ENCODE measurements around the gene NDUFB5.
"Not testable (repeated sequence)": the region's sequence is repeated elsewhere in the genome, so short reads cannot be mapped to it uniquely, and the experiment has no call there.

Gene NDUFB5

DNA sequence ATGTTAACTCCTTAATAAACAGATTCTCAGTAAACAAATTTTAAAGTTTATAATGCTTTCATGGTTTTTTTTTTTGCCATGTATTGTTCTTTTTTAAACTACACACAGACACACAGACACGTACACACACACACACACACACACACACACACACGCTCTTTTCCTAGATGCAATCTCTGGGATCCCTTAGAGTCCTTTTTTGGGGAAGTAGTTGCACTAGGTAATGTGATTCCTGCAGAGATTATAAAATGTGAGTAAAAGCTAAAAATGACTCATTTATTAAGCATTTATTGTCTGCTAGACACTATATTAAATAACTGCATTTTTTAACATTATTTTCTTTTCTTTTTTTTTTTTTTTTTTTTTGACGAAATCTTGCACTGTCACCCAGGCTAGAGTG is 19.9 kb downstream of the NDUFB5 start:
- Histone ChIP-seq H3K36me3 (ENCODE audit: control insufficient read depth in 4 of 4, insufficient read depth in 4 of 4, low read length in 3 of 4) (peaks cover 10 to 38% (median 21%) of the 10 kb centered on the region in 4 experiments), H3K27ac (ENCODE audit: insufficient read depth in 1 of 2, low read depth in 1 of 2, low read length in 2 of 2, poor library complexity in 1 of 2, severe bottlenecking in 2 of 2) (no peak overlapping the region), H3K4me1 (ENCODE audit: control extremely low read depth in 1 of 4, control insufficient read depth in 4 of 4, insufficient read depth in 4 of 4, low read length in 3 of 4) (no peaks in the 10 kb centered on the region), H3K9me3 (ENCODE audit: control extremely low read depth in 1 of 5, control insufficient read depth in 4 of 5, insufficient read depth in 2 of 5, low read depth in 1 of 5, low read length in 4 of 5) (no peaks in the 10 kb centered on the region), H3K4me3 (ENCODE audit: control insufficient read depth in 1 of 7, extremely low read depth in 1 of 7, insufficient read depth in 4 of 7, low read depth in 2 of 7, low read length in 6 of 7) (no peak overlapping the region), H3K27me3 (replicated peaks in 2 of 5; ENCODE audit: control insufficient read depth in 4 of 5, insufficient read depth in 5 of 5, low read length in 4 of 5) (no peaks in the 10 kb centered on the region)
- DNase-seq, result no peak
- no CpG with 5 or more reads among the region's 3 CpGs for WGBS (ENCODE audit: insufficient coverage)
- ChIA-PET POLR2A (no interaction called here), CTCF (interaction anchor here (0.7 kb wide), 1 partner anchor 406 kb away, joined by 3 read pairs; no protein-coding TSS in a partner anchor)

DNA sequence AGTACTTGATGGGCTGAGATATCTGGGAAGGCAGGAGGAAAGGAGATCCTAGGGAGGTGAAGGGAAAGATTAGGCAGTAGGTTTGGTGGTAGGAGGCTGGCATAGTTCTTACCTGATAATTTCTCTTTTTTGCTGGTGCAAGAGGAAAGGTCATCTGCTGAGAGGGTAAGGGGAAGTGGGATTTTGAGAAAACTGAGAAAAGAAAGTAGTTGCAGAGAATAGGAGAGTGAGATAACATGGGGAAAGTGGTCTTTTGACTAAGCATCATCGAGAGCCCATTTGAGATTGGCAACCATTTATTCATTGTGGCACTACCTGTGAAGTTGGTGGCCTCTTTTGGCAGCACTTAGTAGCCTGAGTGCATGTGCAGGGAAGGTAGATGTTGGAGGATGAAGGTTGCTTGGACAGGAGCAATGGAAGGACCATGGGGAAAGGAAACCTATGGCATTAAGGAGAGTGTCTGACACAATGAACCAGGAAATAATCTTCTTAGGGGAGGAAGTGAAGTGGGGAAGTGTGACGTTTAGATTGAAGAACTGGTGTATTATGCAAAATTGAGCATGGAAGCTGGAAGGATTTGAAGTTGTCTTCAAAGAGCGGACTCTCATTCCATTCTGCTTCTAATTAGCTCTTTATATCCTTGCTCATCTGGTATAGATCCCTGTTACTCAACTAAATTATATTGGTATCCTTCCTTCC is 26.3 kb downstream of the NDUFB5 start:
- ChIA-PET POLR2A (no interaction called here), CTCF (no interaction called here)
- DNase-seq, result no peak
- no peaks in the 10 kb centered on the region for H3K9me3 ChIP-seq (ENCODE audit: control extremely low read depth in 1 of 5, control insufficient read depth in 4 of 5, insufficient read depth in 2 of 5, low read depth in 1 of 5, low read length in 4 of 5)
- peaks cover 0 to 3% (median under 1%) of the 10 kb centered on the region in 4 experiments for H3K36me3 ChIP-seq (ENCODE audit: control insufficient read depth in 4 of 4, insufficient read depth in 4 of 4, low read length in 3 of 4)
- WGBS (ENCODE audit: insufficient coverage), result 93% methylated on average over 3 of the region's 3 CpGs
- H3K4me1 ChIP-seq (ENCODE audit: control extremely low read depth in 1 of 4, control insufficient read depth in 4 of 4, insufficient read depth in 4 of 4, low read length in 3 of 4), result no peaks in the 10 kb centered on the region
- no peak overlapping the region for H3K4me3 ChIP-seq (ENCODE audit: control insufficient read depth in 1 of 7, extremely low read depth in 1 of 7, insufficient read depth in 4 of 7, low read depth in 2 of 7, low read length in 6 of 7)
- no peaks in the 10 kb centered on the region for H3K27me3 ChIP-seq (replicated peaks in 2 of 5; ENCODE audit: control insufficient read depth in 4 of 5, insufficient read depth in 5 of 5, low read length in 4 of 5)
- no peak overlapping the region for H3K27ac ChIP-seq (ENCODE audit: insufficient read depth in 1 of 2, low read depth in 1 of 2, low read length in 2 of 2, poor library complexity in 1 of 2, severe bottlenecking in 2 of 2)

DNA sequence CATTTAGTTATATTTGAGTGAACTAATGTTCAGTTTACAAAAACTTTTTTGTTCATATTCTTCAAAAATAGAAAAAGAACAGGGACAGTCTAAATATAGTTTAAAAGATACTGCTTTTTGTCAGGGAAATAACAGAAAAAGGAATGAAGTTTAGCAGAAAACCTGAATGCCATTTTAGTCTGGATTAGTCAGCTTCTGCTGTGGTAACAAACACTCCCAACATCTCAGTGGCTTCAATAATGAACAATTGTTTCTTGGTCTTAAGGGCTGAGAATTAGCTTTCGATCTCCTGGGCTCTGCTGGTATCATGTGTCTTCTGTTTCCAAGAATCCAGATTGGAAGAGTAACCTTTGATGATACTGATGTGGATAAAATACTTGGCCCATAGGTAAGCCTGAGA is 35.9 kb downstream of the NDUFB5 start:
- Histone ChIP-seq H3K27me3 (replicated peaks in 2 of 5; ENCODE audit: control insufficient read depth in 4 of 5, insufficient read depth in 5 of 5, low read length in 4 of 5) (no peaks in the 10 kb centered on the region), H3K4me1 (ENCODE audit: control extremely low read depth in 1 of 4, control insufficient read depth in 4 of 4, insufficient read depth in 4 of 4, low read length in 3 of 4) (no peaks in the 10 kb centered on the region), H3K27ac (ENCODE audit: insufficient read depth in 1 of 2, low read depth in 1 of 2, low read length in 2 of 2, poor library complexity in 1 of 2, severe bottlenecking in 2 of 2) (no peak overlapping the region), H3K4me3 (ENCODE audit: control insufficient read depth in 1 of 7, extremely low read depth in 1 of 7, insufficient read depth in 4 of 7, low read depth in 2 of 7, low read length in 6 of 7) (no peak overlapping the region), H3K36me3 (ENCODE audit: control insufficient read depth in 4 of 4, insufficient read depth in 4 of 4, low read length in 3 of 4) (no peaks in the 10 kb centered on the region), H3K9me3 (ENCODE audit: control extremely low read depth in 1 of 5, control insufficient read depth in 4 of 5, insufficient read depth in 2 of 5, low read depth in 1 of 5, low read length in 4 of 5) (no peaks in the 10 kb centered on the region)
- CTCF ChIA-PET, result interaction anchor here (0.6 kb wide), 1 partner anchor 74 kb away, joined by 3 read pairs; no protein-coding TSS in a partner anchor
- POLR2A ChIA-PET, result no interaction called here
- no peak for DNase-seq
- 89% methylated on average over 1 of the region's 1 CpG for WGBS (ENCODE audit: insufficient coverage)

DNA sequence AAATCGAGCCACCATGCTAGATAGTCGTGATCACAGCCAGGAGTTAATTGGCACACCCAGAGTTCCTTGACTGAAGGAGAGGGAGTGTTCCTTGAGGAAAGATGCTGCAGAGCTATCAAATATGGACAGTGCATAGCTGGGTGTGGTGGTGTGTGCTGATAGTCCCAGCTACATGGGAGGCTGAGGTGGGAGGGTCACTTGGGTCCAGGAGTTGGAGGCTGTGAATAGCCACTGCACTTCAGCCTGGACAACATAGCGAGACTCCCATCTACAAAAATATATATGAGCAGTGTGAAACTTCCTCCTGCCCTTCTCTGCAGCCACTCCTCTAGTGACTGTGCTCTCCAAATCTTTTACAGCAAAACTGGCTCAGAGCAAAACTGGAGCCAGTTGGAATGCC is 38.3 kb downstream of the NDUFB5 start:
- ChIA-PET POLR2A (no interaction called here), CTCF (no interaction called here)
- Histone ChIP-seq H3K4me1 (ENCODE audit: control extremely low read depth in 1 of 4, control insufficient read depth in 4 of 4, insufficient read depth in 4 of 4, low read length in 3 of 4) (no peaks in the 10 kb centered on the region), H3K27ac (ENCODE audit: insufficient read depth in 1 of 2, low read depth in 1 of 2, low read length in 2 of 2, poor library complexity in 1 of 2, severe bottlenecking in 2 of 2) (no peak overlapping the region), H3K4me3 (ENCODE audit: control insufficient read depth in 1 of 7, extremely low read depth in 1 of 7, insufficient read depth in 4 of 7, low read depth in 2 of 7, low read length in 6 of 7) (no peak overlapping the region), H3K36me3 (ENCODE audit: control insufficient read depth in 4 of 4, insufficient read depth in 4 of 4, low read length in 3 of 4) (no peaks in the 10 kb centered on the region), H3K27me3 (replicated peaks in 2 of 5; ENCODE audit: control insufficient read depth in 4 of 5, insufficient read depth in 5 of 5, low read length in 4 of 5) (no peaks in the 10 kb centered on the region), H3K9me3 (ENCODE audit: control extremely low read depth in 1 of 5, control insufficient read depth in 4 of 5, insufficient read depth in 2 of 5, low read depth in 1 of 5, low read length in 4 of 5) (no peaks in the 10 kb centered on the region)
- 100% methylated on average over 1 of the region's 3 CpGs for WGBS (ENCODE audit: insufficient coverage)
- DNase-seq, result no peak

DNA sequence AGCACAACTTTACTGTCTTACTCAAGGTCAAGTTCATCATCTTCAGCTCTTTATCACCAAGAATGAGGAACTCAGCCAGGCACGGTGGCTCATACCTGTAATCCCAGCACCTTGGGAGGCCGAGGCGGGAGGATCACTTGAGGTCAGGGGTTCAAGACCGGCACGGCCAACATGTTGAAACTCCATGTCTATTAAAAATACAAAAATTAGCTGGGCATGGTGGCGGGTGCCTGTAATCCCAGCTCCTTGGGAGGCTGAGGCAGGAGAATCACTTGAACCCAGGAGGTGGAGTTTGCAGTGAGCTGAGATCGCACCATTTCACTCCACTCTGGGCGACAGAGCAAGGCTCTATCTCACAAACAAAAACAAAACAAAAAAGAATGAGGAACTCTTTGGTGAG is 39.2 kb downstream of the NDUFB5 start:
- POLR2A ChIA-PET; H3K4me3 ChIP-seq (ENCODE audit: control insufficient read depth in 1 of 7, extremely low read depth in 1 of 7, insufficient read depth in 4 of 7, low read depth in 2 of 7, low read length in 6 of 7); H3K9me3 ChIP-seq (ENCODE audit: control extremely low read depth in 1 of 5, control insufficient read depth in 4 of 5, insufficient read depth in 2 of 5, low read depth in 1 of 5, low read length in 4 of 5); H3K4me1 ChIP-seq (ENCODE audit: control extremely low read depth in 1 of 4, control insufficient read depth in 4 of 4, insufficient read depth in 4 of 4, low read length in 3 of 4); DNase-seq; H3K27me3 ChIP-seq (replicated peaks in 2 of 5; ENCODE audit: control insufficient read depth in 4 of 5, insufficient read depth in 5 of 5, low read length in 4 of 5); H3K36me3 ChIP-seq (ENCODE audit: control insufficient read depth in 4 of 4, insufficient read depth in 4 of 4, low read length in 3 of 4); H3K27ac ChIP-seq (ENCODE audit: insufficient read depth in 1 of 2, low read depth in 1 of 2, low read length in 2 of 2, poor library complexity in 1 of 2, severe bottlenecking in 2 of 2): not testable (repeated sequence)
- CTCF ChIA-PET, result interaction anchor here (1.2 kb wide), 3 partner anchors 28 to 628 kb away, joined by 3 read pairs; no protein-coding TSS in a partner anchor
- WGBS (ENCODE audit: insufficient coverage), result 87% methylated on average over 3 of the region's 8 CpGs

DNA sequence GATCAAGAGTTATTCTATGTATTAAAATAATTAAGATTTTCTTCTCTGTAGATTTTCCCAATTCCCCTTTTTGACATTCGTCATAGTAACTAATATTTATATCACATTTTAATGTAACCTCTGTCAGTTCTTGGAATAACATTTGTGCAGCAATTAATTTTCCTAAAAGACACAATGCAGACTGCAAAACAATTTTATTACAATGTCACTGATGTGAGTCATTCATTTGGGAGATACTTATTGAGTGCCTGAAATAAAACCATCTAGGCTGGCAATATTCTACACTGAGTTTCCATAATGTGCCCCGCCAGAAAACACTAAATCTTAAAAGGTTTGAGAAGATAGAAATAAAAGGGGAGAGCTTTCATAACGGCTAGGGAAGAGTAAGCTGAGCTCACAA is 41.6 kb downstream of the NDUFB5 start:
- POLR2A ChIA-PET, result no interaction called here
- Histone ChIP-seq H3K36me3 (ENCODE audit: control insufficient read depth in 4 of 4, insufficient read depth in 4 of 4, low read length in 3 of 4) (no peaks in the 10 kb centered on the region), H3K27ac (ENCODE audit: insufficient read depth in 1 of 2, low read depth in 1 of 2, low read length in 2 of 2, poor library complexity in 1 of 2, severe bottlenecking in 2 of 2) (no peak overlapping the region), H3K27me3 (replicated peaks in 2 of 5; ENCODE audit: control insufficient read depth in 4 of 5, insufficient read depth in 5 of 5, low read length in 4 of 5) (peaks cover 0 to 2% (median 0%) of the 10 kb centered on the region in 5 experiments), H3K9me3 (ENCODE audit: control extremely low read depth in 1 of 5, control insufficient read depth in 4 of 5, insufficient read depth in 2 of 5, low read depth in 1 of 5, low read length in 4 of 5) (no peaks in the 10 kb centered on the region), H3K4me3 (ENCODE audit: control insufficient read depth in 1 of 7, extremely low read depth in 1 of 7, insufficient read depth in 4 of 7, low read depth in 2 of 7, low read length in 6 of 7) (no peak overlapping the region), H3K4me1 (ENCODE audit: control extremely low read depth in 1 of 4, control insufficient read depth in 4 of 4, insufficient read depth in 4 of 4, low read length in 3 of 4) (peaks cover 0 to 5% (median 0%) of the 10 kb centered on the region in 4 experiments)
- CTCF ChIA-PET, result no interaction called here
- no peak for DNase-seq
- 100% methylated on average over 2 of the region's 3 CpGs for WGBS (ENCODE audit: insufficient coverage)

DNA sequence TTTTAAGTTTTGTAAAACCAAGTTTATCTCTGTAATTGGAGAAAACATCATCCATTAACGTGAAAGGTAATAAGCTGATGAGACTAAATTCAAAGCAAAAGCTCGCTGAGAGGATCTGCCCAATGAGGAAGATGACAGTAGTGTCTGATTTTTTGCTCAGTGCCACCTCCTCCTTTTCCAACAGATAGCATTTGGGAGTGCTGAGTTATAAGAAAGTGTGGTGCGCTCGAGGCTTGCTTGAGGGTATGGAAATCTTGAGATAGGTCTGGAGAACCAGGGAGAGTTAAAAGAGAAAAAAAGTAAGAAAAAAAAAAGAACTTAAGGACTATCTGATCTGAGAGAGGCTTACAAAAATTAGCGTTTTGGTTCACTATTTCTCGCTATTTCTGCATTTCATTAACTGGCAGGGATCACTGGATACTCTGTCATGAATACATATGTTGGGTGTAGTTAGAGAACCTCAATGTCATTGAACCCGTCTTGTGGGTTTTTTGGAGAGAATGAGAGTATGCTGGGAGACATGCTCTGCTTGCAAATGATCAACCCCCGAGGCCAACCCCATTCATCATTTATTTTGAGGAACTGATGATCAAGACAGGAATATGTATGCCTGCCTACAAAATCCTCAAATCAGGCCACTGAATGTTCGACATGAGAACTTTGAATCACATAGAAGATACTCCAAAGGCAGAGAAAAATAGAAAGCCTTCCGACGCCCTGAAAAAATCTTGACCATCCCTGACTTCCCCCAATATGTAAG is 47.3 kb downstream of the NDUFB5 start:
- H3K27ac ChIP-seq (ENCODE audit: insufficient read depth in 1 of 2, low read depth in 1 of 2, low read length in 2 of 2, poor library complexity in 1 of 2, severe bottlenecking in 2 of 2), result peak overlapping the region in 1 of 2 experiments; percentile 34
- H3K4me1 ChIP-seq (ENCODE audit: control extremely low read depth in 1 of 4, control insufficient read depth in 4 of 4, insufficient read depth in 4 of 4, low read length in 3 of 4), result peaks cover 1 to 22% (median 14%) of the 10 kb centered on the region in 4 experiments
- POLR2A ChIA-PET, result interaction anchor here (1.3 kb wide), 1 partner anchor 48 kb away, joined by 4 read pairs; the partner anchor contains the start of genes MRPL47 and NDUFB5
- H3K9me3 ChIP-seq (ENCODE audit: control extremely low read depth in 1 of 5, control insufficient read depth in 4 of 5, insufficient read depth in 2 of 5, low read depth in 1 of 5, low read length in 4 of 5), result no peaks in the 10 kb centered on the region
- 42% methylated on average over 11 of the region's 11 CpGs for WGBS (ENCODE audit: insufficient coverage)
- peak; percentile 16 to 81 (median 69) for DNase-seq
- peaks cover 0 to 2% (median 0%) of the 10 kb centered on the region in 5 experiments for H3K27me3 ChIP-seq (replicated peaks in 2 of 5; ENCODE audit: control insufficient read depth in 4 of 5, insufficient read depth in 5 of 5, low read length in 4 of 5)
- H3K4me3 ChIP-seq (ENCODE audit: control insufficient read depth in 1 of 7, extremely low read depth in 1 of 7, insufficient read depth in 4 of 7, low read depth in 2 of 7, low read length in 6 of 7), result peak overlapping the region in 6 of 7 experiments; percentile 67 to 93 (median 88)
- CTCF ChIA-PET, result interaction anchor here (1.3 kb wide), 1 partner anchor 11 kb away, joined by 4 read pairs; no protein-coding TSS in a partner anchor
- peaks cover 0 to 3% (median 0%) of the 10 kb centered on the region in 4 experiments for H3K36me3 ChIP-seq (ENCODE audit: control insufficient read depth in 4 of 4, insufficient read depth in 4 of 4, low read length in 3 of 4)

Data from common myeloid progenitor, CD34-positive (primary cell).